ENCODE results near the gene BBOF1. TPM values are rescaled to one million over a fixed set of nuclear protein-coding genes. Genes with fewer than 3 reads are reported as not detected.

The BBOF1 gene
- total and polyA plus RNA-seq, 2 of the 8 experiments (the other 6 are each of a cell fraction or from before 2014, with no cell fraction given) = 0.26 to 0.60 TPM

DNA sequence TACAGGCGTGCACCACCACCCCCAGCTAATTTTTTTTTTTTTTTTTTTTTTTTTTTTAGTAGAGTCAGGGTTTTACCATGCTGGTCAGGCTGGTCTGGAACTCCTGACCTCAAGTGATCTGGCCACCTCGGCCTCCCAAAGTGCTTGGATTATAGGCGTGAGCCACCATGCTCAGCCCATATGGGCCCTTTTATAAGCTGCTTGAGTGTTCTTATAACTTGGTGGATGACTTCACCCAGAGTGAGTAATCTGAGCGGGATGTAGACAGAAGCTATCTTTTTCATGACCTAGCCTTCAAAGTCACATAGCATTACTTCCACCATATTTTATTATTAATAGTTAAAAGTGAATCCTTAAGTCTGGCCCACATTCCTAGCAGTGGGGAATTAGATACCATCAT is 16.4 kb downstream of the BBOF1 start:
- Histone ChIP-seq H3K79me1 (ENCODE audit: low read depth, low read length) (no peaks in the 10 kb centered on the region), H4K91ac (replicated peaks; ENCODE audit: insufficient read length, low read length) (no peak overlapping the region), H3K9me3 (ENCODE audit: insufficient read depth in 2 of 2, low read depth in 1 of 2, low read length in 1 of 2) (no peaks in the 10 kb centered on the region), H3K4me2 (ENCODE audit: insufficient read depth in 1 of 2, low read depth in 2 of 2, low read length in 2 of 2) (no peak overlapping the region), H3K9ac (replicated peaks in 1 of 4; ENCODE audit: extremely low read depth in 1 of 4, low read depth in 3 of 4, low read length in 3 of 4) (no peak overlapping the region), H2BK120ac (replicated peaks; ENCODE audit: low read depth, low read length) (no peak overlapping the region), H3K14ac (ENCODE audit: insufficient read length) (no peak overlapping the region), H4K5ac (ENCODE audit: insufficient read length, low read depth, low read length) (no peak overlapping the region), H3K56ac (replicated peaks; ENCODE audit: insufficient read length, low read depth, low read length) (no peak overlapping the region), H3K27ac (ENCODE audit: low read depth, low read length) (no peak overlapping the region), H3K36me3 (ENCODE audit: control insufficient read depth in 2 of 4, insufficient read depth in 4 of 4, low read length in 3 of 4) (no peaks in the 10 kb centered on the region), H2BK5ac (ENCODE audit: low read depth, low read length) (no peak overlapping the region), H3K18ac (ENCODE audit: extremely low read depth, low read length) (no peak overlapping the region), H2AFZ (ENCODE audit: low read length) (no peak overlapping the region), H3K4ac (replicated peaks; ENCODE audit: insufficient read length, low read depth, low read length) (no peak overlapping the region), H2BK12ac (ENCODE audit: low read depth, low read length) (no peak overlapping the region), H2BK20ac (ENCODE audit: low read length) (no peak overlapping the region), H4K8ac (ENCODE audit: extremely low read depth, insufficient read depth, low read length) (no peak overlapping the region), H2AK5ac (ENCODE audit: low read depth, low read length) (no peak overlapping the region), H4K20me1 (replicated peaks in 1 of 2; ENCODE audit: control insufficient read depth in 1 of 2, insufficient read depth in 2 of 2, low read length in 2 of 2) (no peaks in the 10 kb centered on the region), H3K23me2 (ENCODE audit: low read depth, low read length) (no peaks in the 10 kb centered on the region), H3K4me1 (replicated peaks in 1 of 4; ENCODE audit: control insufficient read depth in 3 of 4, insufficient read depth in 4 of 4, low read length in 3 of 4) (no peaks in the 10 kb centered on the region), H3K79me2 (ENCODE audit: control insufficient read depth in 1 of 2, insufficient read depth in 2 of 2, low read length in 2 of 2) (no peaks in the 10 kb centered on the region), H3K23ac (ENCODE audit: insufficient read length) (no peak overlapping the region), H3K4me3 (ENCODE audit: extremely low read depth in 1 of 4, insufficient read depth in 2 of 4, low read depth in 3 of 4, low read length in 4 of 4) (no peak overlapping the region), H2BK15ac (ENCODE audit: low read length) (no peak overlapping the region), H3K27me3 (replicated peaks in 1 of 4; ENCODE audit: control insufficient read depth in 3 of 4, extremely low read depth in 1 of 4, insufficient read depth in 3 of 4, low read length in 3 of 4) (no peaks in the 10 kb centered on the region)
- ChIA-PET POLR2A (ENCODE audit: partially characterized antibody) (no interaction called here), CTCF (ENCODE audit: partially characterized antibody) (interaction anchor here (0.6 to 2.7 kb wide), 4 partner anchors 13 to 1928 kb away, joined by 3 to 9 read pairs (median 4); no protein-coding TSS in a partner anchor)
- WGBS, 2 experiments (ENCODE audit: extremely low coverage in 1 of 2, insufficient coverage in 1 of 2, insufficient read length in 1 of 2, insufficient replicate concordance in 2 of 2, low coverage in 1 of 2, low lambda C conversion rate in 2 of 2, missing lambda C conversion rate in 1 of 2) = 94% methylated on average over 3 of the region's 4 CpGs; no CpG with 5 or more reads in 1 of the 2 experiments
- FAIRE-seq = no peak
- DNase-seq (ENCODE audit: low read depth in 1 of 2, low spot score in 2 of 2) = no peak
- no peak for TF ChIP-seq RNF2 (IDR thresholded peaks at IDR 0.05; ENCODE audit: borderline replicate concordance, low read depth, low read length, missing control alignments, poor library complexity, severe bottlenecking)
